ENCODE results near the gene MAN1C1.
"Not testable (repeated sequence)": the region's sequence is repeated elsewhere in the genome, so short reads cannot be mapped to it uniquely, and the experiment has no call there.

GRCh38 chr1:25696643-25697042 is 80.1 kb downstream of the MAN1C1 start:
- TF ChIP-seq CTCF (IDR thresholded peaks at IDR 0.05; ENCODE audit: borderline replicate concordance, extremely low read depth, low read length, poor library complexity, severe bottlenecking); EZH2 (IDR thresholded peaks at IDR 0.05; ENCODE audit: borderline replicate concordance, low read depth, low read length, severe bottlenecking): not testable (repeated sequence)
